Activated CD8-positive, alpha-beta memory T cell treated with anti-CD3 and anti-CD28 coated beads, Interleukin-2, amount 50 U/mL, for 1 hour (primary cell): Measurements from ENCODE around the gene SLC35F3.
"Not testable (repeated sequence)": the region's sequence is repeated elsewhere in the genome, so short reads cannot be mapped to it uniquely, and the experiment has no call there.

ENCODE experiments used
- DNase-seq: peaks from one replicate; pipeline ENCODE4 v3.0.0-alpha.2; 2020; ENCODE audit errors: extremely low read depth

The SLC35F3 gene

DNA sequence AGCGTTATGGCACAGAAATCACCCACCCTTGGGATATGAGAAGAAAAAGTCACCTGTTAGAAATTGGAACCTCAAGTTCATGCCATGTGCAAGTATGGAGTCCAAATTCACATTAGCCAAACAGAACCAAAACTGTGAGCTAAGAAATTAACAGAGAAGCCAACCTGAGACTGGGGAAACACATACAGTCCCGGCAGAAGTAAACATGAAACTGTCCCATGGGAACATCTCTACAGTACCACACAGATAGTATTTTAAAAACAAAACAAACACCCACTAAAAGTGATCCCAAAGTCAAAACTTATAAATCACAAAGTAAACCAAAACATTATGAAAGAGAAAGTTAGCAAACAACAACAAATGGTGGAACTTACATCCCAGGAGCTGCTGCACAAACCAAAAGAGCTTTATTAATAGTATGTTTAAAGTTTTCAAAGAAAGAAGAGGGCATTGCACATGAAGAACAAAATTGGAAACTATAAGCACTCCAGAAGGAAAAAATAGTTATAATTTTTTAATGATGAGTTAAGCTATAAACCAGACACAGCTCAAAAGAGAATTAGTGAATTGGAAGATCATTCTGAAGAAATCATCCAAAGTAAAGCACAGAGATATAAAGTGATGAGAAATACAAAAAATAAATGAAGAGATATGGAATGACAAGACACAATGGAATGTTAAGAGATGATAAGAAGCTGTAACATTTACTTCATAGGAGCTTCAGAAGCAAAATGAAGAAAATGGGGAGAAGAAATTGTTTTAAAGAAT, 385.2 kb downstream of the SLC35F3 start:
- no peak for DNase-seq

GRCh38 chr1:234292011-234292410, 387.5 kb downstream of the SLC35F3 start:
- no peak for DNase-seq

- DNase-seq = no peak
Observed at GRCh38 chr1:234292548-234292947, 388.1 kb downstream of the SLC35F3 start.

GRCh38 chr1:234294109-234294817, 389.8 kb downstream of the SLC35F3 start:
- no peak for DNase-seq

DNA sequence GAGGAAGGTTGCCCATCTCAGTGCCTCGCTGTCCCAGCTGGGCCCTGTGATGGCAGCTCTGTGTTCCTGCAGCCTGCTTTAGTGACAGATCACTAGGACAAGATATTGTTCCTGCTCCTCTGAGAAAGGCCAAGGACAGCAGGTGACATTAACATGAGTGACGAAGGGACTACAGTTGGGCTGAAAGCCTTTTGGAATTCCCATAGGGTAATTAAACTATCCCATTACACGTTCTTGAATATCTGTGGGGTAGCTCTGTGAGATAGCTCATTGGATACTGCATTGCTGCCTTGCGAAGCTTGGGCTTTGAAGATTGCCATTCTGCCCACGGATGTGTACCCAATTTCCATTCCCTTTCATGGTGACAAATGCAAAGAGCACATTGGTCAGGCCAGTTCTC, 390.6 kb downstream of the SLC35F3 start:
- no peak for DNase-seq

DNA sequence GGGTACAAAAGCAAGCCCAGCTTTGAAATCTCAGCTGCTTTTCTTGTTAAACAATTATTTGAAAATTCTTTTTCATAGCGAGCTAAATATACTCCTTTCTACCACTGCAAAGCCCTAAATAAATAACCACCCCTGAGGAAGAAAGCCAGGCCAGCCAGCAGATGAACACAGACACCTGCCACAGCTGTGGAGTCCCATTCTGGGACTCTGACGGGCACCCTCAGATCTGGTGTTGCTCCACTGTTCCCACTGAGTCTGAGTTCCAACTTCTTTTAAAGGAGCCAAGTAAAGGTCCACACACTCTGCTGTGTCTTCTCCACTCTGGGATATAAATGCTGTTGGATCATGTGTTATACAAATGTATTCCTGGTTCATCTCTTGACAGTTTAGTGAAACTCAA, 391.1 kb downstream of the SLC35F3 start:
- no peak for DNase-seq

- no peak for DNase-seq
Observed at GRCh38 chr1:234296496-234296895, 392.0 kb downstream of the SLC35F3 start.

DNA sequence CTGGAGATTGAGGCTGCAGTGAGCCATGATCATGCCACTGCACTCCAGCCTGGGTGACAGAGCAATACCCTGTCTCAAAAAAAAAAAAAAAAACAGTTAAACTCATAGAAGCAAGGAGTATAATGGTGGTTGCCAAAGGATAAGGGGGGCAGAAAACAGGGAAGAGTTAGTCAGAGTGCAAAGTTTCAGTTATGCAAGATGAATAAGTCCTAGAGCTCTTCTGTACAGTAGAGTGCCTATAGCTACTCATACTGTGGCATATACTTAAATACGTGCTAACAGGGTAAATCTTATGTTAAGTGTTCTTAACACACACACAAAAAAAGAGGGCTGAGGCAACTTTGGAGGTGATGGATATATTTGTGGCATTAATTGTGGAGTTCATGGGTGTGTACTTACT, 393.2 kb downstream of the SLC35F3 start:
- no peak for DNase-seq

DNA sequence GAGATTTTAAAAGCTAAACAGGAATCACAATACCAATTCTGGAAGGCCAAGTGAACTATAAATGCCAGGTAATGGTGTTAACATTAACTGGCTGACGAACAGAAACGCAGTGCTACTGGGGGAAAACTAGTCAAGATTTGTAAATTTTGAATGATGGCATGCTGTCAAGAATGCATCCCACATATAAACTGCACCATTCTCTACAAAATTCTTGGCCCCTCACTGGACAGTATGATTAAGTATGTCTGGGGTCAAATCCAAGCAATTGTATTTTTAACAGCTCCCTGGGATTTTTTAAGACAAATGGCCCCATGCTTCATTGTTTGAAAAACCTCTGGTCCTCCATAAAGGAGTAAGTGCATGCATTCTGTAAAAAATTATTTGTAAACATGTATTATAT, 395.6 kb downstream of the SLC35F3 start:
- DNase-seq = no peak

- not testable (repeated sequence) for DNase-seq
Observed at GRCh38 chr1:234301663-234302062, 397.2 kb downstream of the SLC35F3 start.

DNA sequence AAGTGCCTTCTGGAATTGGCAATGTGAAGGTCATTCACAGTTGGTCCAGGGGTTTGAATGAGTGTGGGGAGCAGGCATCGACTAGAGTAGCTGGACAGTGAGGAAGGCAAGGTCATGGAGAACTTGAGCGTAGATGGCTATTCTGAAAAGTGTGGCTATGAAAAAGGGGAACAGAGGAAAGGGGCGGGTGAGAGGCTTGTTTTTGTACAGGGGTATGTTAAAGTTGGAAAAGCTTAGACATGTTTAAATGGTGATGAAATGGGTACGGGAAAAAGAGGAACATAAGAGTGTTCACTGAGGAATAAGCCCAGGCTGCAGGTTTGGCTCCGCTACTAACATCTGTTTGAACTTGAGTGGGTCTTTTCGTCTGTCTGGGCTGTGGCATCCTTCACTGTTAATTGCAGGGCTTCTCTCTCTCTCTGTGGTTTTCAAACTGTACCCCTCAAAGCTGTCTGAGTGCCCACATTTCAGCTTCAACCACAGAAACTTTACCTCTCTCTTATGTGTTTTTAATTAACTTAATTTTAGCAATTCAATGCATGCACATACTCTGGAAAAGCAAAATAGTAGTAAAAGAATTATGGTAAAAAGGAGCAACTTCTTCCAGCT, 398.0 kb downstream of the SLC35F3 start:
- DNase-seq = no peak

GRCh38 chr1:234303231-234303630, 398.8 kb downstream of the SLC35F3 start:
- DNase-seq = no peak

DNA sequence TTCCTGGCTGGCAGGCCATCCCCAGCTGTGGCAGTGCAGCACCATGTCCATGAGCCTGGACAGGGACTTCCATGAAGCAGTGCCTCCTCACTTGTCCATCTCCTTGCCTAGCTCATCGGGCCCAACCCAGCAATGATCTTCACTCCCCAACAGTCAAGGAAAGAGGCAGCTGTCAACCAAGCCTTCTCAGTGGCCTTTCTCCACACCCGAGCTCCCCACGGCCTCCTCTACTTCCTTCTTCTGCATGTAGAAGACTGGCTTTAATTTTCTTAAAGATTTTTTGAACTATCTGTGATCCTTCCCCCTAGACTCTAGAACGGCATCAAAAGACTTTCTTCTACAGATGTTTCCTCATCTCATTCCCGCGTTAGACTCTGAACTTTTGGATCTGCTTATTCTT, 403.2 kb downstream of the SLC35F3 start:
- no peak for DNase-seq

DNA sequence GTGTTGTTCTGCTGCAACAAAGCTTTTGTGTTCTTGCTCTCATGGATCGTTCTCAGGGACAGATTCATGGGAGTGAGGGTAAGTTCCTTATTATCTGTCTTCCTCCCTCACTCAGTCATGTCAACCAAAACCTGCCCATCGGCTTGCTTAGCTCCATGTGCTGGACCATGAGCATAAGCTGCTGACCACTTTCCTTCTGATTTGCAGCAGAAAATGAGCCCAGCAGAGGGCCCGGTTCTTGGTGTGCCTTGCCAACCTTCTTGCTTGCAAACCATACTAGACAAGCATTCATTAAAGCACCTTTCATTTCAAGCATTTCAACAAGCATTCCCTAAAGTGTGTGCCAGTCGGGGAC, 404.7 kb downstream of the SLC35F3 start:
- DNase-seq = no peak

DNA sequence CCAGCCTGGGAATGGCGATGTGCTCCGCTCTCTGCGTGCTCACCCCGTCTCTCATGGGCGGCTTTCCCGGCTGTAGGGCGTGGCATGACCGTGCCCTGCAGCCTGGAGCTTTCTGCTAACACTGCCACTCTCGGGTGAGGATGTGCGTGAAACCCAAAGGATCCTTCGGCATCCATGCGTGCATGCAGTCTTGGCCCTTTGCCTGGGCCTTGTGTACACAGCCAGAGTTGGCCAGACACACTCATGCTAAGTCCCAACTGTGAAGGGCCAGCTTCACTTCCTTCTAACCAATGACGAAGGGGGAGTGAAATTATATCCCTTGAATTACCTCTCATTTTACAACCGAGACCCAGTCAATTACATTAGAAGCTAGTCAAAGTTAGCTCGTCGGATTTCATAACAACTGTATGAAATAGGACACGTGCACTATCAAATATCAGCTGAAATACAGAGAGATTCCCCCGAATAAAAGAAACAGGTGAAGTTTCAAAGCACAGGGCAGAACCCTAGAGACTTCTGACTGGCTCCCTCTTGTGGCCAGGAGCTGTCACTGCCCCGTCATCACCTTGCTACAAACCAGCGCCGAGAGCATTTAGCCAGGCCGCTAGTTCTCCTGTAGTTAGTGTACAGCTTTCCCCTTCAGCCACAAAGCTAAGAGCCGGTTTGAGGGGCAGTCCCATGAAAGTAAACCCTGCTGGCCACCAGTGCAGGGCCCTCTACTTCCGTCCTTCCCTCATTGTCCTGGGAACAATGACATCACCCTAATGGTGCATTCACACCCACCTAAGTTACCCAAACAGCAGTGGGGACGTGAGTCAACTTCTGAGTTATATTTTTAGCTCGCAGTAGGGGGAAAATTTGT, 405.4 kb downstream of the SLC35F3 start:
- DNase-seq = no peak

DNA sequence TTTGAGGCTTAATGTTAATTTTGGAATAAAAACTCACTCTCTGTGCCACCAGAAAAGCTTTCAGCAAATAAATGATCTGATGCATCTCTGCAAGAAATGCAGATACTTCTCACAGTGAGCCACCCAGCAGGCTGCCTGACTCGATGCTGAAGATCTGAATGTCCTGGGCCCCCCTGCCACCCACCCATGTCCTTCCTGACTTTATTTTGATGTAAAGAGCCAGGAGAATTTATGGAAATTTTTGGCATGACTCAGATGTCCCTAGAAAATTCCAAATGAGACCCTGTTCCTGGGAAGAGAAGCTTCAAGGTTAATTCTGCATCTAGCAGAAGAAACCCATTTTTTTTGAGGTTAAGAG, 406.0 kb downstream of the SLC35F3 start:
- DNase-seq = no peak

GRCh38 chr1:234311414-234311813, 406.9 kb downstream of the SLC35F3 start:
- no peak for DNase-seq

DNA sequence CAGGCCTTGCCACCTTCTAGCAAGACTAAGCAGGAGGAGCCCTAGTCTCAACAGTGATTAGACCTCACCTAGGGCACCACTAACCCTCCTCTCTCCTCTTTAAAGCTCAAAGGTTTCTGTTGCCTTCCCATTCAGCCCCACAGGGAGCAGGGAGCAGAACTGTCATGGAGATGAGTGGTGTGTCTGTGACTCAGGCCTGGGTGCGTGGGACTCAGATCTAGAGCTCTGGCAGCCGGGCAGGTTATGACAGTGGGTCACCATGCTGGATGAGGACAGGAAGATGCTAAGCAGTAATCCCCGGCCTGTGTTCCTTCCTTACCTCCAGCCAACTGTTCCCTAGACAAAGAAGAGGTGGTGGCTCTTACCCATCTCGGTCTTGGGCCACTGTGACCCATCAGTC, 408.7 kb downstream of the SLC35F3 start:
- DNase-seq = no peak

DNA sequence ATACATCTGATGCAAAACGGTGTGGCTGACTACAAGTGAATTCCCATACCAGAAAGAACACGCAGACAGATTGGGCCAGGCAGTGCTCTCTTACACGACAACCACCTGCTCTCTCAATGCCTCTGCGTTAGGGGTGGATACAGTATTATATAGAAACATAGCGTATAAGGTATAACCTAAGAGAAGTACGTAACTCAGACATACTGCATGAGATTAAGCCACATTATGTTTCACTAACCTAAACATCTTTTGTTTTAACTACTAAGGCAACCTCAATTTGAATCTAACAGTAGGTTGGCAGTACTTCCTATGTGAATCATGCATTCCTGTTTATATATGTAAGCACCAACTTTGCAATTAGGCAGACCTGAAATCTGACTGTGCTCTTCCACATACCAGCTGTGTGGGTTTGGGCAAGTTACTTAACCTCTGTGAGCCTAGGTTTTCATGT, 410.6 kb downstream of the SLC35F3 start:
- no peak for DNase-seq

DNA sequence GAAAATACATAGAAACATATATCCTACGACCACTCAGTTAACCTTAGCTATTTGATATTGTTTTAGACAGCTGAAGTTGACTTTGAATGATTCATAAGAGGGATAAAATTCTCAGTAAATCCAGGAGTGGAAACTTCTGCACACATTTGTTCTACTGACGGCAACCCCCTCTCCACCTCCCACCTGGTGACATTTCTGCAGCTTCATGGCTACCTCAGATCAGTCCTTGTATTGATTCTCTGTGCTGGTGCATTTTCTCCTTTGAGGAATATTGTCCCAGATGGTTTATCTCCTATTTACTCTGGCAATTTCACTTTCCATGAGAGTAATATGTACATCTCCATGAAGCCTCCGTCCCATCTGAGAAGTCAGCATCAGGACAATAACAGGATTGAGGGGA, 411.1 kb downstream of the SLC35F3 start:
- no peak for DNase-seq

- DNase-seq = no peak
Observed at GRCh38 chr1:234316486-234316885, 412.0 kb downstream of the SLC35F3 start.

DNA sequence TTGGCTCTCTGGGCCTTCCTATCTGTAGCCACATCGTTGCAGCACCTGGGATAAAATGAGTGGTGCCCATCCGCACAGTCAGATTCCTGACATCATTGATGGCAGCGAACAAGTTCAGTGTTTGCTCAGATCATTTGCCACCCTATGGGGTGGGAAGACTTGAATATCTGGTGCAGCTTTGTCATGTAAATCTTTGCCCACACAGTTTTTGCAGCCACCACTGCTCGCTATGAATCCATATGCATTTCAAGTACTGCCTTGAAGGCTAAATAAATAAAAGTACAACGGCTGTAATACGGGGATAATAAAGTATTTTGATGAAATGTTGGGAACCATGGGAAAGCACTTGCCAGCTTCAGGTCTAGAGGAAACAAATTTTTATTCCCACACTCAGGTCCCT, 412.5 kb downstream of the SLC35F3 start:
- DNase-seq = no peak
